ENCODE data around the gene ADARB1.

ADARB1 gene

DNA sequence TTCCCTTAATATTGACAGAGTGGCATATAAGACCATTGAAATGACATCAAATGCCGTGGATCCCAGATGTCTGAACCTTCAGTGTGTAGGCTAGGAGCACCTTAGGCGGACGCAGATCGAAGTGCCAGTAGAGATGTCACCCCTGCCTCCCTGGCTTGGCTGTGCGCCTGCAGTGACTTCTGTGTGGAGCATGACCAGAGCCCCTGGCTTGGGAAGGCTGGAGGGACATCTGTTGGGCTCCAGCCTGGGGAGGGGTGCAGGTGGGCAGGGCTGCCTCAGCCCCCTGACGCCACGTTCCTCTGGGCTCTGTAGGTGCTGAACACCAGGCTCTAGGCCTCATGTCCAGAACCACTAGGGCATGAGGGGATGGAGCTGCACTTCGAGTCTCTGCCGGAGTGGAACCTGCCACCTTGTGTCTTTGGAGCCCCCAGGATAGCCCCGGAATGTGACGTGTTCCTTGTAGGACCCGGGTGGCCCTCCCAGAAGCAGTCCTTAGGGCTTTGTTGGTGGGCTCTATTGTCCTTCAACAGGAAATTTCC, 103.8 kb downstream of the ADARB1 start:
- Histone ChIP-seq H2AFZ (ENCODE audit: low read length) (no peak overlapping the region), H3K27me3 (ENCODE audit: insufficient read depth, low read length) (no peaks in the 10 kb centered on the region), H4K20me1 (ENCODE audit: insufficient read depth, low read length) (no peaks in the 10 kb centered on the region), H3K4me3 (ENCODE audit: low read depth, low read length, poor library complexity, severe bottlenecking) (no peak overlapping the region), H3K36me3 (ENCODE audit: insufficient read depth, low read length) (no peaks in the 10 kb centered on the region), H3K4me2 (ENCODE audit: low read length) (no peak overlapping the region), H3F3A (ENCODE audit: insufficient read depth, low read length) (no peaks in the 10 kb centered on the region), H3K9me2 (ENCODE audit: low read depth, low read length) (no peaks in the 10 kb centered on the region), H3K27ac (ENCODE audit: low read depth, low read length, poor library complexity, severe bottlenecking) (no peak overlapping the region), H3K9me3 (ENCODE audit: low read length) (no peaks in the 10 kb centered on the region), H3K79me2 (ENCODE audit: insufficient read depth, low read length) (no peaks in the 10 kb centered on the region), H3K4me1 (ENCODE audit: insufficient read depth, low read length, severe bottlenecking) (no peaks in the 10 kb centered on the region), H3K9ac (ENCODE audit: low read length) (no peak overlapping the region)
- no peak for TF ChIP-seq EZH2 (IDR thresholded peaks at IDR 0.05; ENCODE audit: borderline replicate concordance, low read length)
- TF ChIP-seq, protein P1, sequence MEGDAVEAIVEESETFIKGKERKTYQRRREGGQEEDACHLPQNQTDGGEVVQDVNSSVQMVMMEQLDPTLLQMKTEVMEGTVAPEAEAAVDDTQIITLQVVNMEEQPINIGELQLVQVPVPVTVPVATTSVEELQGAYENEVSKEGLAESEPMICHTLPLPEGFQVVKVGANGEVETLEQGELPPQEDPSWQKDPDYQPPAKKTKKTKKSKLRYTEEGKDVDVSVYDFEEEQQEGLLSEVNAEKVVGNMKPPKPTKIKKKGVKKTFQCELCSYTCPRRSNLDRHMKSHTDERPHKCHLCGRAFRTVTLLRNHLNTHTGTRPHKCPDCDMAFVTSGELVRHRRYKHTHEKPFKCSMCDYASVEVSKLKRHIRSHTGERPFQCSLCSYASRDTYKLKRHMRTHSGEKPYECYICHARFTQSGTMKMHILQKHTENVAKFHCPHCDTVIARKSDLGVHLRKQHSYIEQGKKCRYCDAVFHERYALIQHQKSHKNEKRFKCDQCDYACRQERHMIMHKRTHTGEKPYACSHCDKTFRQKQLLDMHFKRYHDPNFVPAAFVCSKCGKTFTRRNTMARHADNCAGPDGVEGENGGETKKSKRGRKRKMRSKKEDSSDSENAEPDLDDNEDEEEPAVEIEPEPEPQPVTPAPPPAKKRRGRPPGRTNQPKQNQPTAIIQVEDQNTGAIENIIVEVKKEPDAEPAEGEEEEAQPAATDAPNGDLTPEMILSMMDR (IDR thresholded peaks at IDR 0.05; ENCODE audit: low read length): no peak

GRCh38 chr21:45178971-45179370, 104.6 kb downstream of the ADARB1 start:
- Histone ChIP-seq H3K9me2 (ENCODE audit: low read depth, low read length) (no peaks in the 10 kb centered on the region), H3K9me3 (ENCODE audit: low read length) (no peaks in the 10 kb centered on the region), H3K4me1 (ENCODE audit: insufficient read depth, low read length, severe bottlenecking) (no peaks in the 10 kb centered on the region), H3K27ac (ENCODE audit: low read depth, low read length, poor library complexity, severe bottlenecking) (no peak overlapping the region), H3K27me3 (ENCODE audit: insufficient read depth, low read length) (no peaks in the 10 kb centered on the region), H3K36me3 (ENCODE audit: insufficient read depth, low read length) (no peaks in the 10 kb centered on the region), H3K4me3 (ENCODE audit: low read depth, low read length, poor library complexity, severe bottlenecking) (no peak overlapping the region), H3K9ac (ENCODE audit: low read length) (no peak overlapping the region), H4K20me1 (ENCODE audit: insufficient read depth, low read length) (no peaks in the 10 kb centered on the region), H2AFZ (ENCODE audit: low read length) (no peak overlapping the region), H3F3A (ENCODE audit: insufficient read depth, low read length) (no peaks in the 10 kb centered on the region), H3K4me2 (ENCODE audit: low read length) (no peak overlapping the region), H3K79me2 (ENCODE audit: insufficient read depth, low read length) (no peaks in the 10 kb centered on the region)
- no peak for TF ChIP-seq EZH2 (IDR thresholded peaks at IDR 0.05; ENCODE audit: borderline replicate concordance, low read length)
- TF ChIP-seq, protein P1 (IDR thresholded peaks at IDR 0.05; ENCODE audit: low read length): no peak

DNA sequence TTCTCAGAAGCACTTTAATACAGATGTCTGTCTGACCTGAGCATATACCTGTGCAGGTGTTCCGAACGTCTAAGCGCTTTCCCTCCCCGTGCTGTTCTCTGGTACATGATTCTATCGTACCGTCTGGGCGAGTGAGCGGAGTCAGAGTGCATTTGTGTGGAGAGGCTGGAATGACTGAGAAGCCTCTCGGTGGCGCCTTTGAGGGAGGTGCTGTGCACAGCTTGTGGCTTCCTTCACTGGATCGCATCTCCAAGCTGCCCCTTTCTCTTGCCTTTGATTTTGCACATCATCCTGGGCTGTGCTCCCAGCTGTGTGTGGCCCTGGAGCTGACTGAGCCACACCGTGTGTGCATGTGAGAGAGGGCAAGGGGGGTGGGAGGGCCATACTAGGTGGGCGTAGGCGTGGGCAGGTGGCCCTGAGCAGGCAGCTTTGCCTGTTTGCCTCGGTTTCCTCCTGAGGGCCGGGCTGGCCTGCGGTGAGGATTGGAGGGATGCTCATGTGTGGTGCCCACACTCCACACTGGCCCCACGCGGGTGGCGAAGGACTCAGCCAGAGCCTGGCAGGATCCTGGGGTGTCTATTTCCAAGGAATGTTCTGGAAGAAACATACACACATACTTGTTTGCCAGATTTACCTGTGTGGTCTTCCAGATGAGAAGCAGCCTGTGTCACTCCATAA, 105.3 kb downstream of the ADARB1 start:
- no peaks in the 10 kb centered on the region for H3K36me3 ChIP-seq (ENCODE audit: insufficient read depth, low read length)
- no peaks in the 10 kb centered on the region for H4K20me1 ChIP-seq (ENCODE audit: insufficient read depth, low read length)
- H3K27me3 ChIP-seq (ENCODE audit: insufficient read depth, low read length): no peaks in the 10 kb centered on the region
- TF ChIP-seq EZH2 (IDR thresholded peaks at IDR 0.05; ENCODE audit: borderline replicate concordance, low read length): no peak
- TF ChIP-seq, protein P1 (IDR thresholded peaks at IDR 0.05; ENCODE audit: low read length): no peak
- H3K9me3 ChIP-seq (ENCODE audit: low read length): no peaks in the 10 kb centered on the region
- no peak overlapping the region for H3K27ac ChIP-seq (ENCODE audit: low read depth, low read length, poor library complexity, severe bottlenecking)
- no peaks in the 10 kb centered on the region for H3K9me2 ChIP-seq (ENCODE audit: low read depth, low read length)
- no peak overlapping the region for H3K9ac ChIP-seq (ENCODE audit: low read length)
- no peak overlapping the region for H3K4me2 ChIP-seq (ENCODE audit: low read length)
- H3K4me3 ChIP-seq (ENCODE audit: low read depth, low read length, poor library complexity, severe bottlenecking): no peak overlapping the region
- H3K4me1 ChIP-seq (ENCODE audit: insufficient read depth, low read length, severe bottlenecking): no peaks in the 10 kb centered on the region
- H3K79me2 ChIP-seq (ENCODE audit: insufficient read depth, low read length): no peaks in the 10 kb centered on the region
- H2AFZ ChIP-seq (ENCODE audit: low read length): no peak overlapping the region
- no peaks in the 10 kb centered on the region for H3F3A ChIP-seq (ENCODE audit: insufficient read depth, low read length)

Measured in OCI-LY1 (cell line).